HG03066 (cell line): Measurements from ENCODE around the gene EEF1A2.
"Not testable (repeated sequence)": the region's sequence is repeated elsewhere in the genome, so short reads cannot be mapped to it uniquely, and the experiment has no call there.

ENCODE experiments used
- ATAC-seq: cut with Tn5 transposase; IDR thresholded peaks from one replicate; pipeline ENCODE4 v1.9.1; 2021; ENCODE audit warnings: low read depth; ENCODE audit not compliant: unreplicated experiment

Gene EEF1A2

DNA sequence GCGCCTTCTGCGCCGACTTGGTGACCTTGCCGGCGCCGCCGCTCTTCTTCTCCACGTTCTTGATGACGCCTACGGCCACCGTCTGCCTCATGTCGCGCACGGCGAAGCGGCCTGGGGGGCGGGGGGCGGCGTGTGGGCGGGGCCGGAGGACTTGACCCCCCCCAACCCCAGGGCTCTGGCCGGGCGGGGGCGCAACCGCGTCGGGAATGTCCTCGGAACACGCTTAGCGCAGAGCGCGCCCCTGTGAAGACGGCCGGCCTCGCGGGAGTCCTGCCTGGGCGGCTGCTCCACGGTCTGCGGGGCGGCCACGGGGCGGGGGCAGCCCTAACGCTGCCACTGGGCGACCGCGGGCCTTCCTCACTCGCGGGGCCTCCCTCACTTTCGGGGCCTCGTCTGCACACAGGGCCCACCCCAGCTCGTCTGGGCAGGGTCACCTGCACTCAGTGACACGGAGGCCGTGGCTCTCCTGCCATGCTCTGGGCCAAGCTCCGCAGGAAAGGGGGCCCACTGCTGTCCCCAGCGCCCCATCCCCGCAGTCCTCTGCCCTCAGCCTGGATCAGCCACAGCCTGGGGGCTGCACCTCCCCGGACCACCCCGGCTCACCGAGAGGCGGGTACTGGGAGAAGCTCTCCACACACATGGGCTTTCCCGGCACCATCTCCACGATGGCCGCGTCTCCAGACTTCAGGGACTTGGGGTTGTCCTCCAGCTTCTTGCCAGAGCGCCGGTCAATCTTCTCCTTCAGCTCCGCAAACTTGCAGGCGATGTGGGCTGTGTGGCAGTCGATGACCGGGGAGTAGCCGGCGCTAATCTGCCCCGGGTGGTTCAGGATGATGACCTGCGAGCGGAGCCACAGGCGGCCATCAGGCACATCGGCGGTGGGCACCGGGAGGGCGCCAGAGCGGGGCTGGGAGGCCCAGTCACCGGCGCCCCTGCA, 10.3 kb downstream of the EEF1A2 start:
- no peak for ATAC-seq

DNA sequence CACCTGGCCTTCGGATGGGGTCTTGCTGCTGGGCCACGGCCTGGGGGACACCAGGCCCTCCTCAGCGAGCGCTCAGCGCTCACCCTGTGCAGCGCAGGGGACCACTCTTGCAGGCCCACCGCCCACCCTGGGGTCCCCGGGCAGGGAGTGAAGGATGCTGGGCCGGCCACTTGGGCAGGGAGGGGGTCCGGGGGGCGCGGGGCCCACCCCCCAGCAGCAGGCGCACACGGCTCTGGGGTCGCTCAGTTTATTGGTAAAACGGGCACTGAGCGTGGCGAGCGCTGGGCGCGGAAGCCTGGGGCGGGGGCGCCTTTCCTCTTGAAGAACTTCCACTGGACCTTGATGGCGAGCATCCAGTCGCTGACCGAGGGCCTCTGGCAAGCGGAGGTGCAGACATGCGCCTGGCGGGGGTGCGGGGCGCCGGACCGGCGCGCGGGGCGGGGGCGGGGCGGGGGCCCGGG, 11.1 kb downstream of the EEF1A2 start:
- no peak for ATAC-seq

DNA sequence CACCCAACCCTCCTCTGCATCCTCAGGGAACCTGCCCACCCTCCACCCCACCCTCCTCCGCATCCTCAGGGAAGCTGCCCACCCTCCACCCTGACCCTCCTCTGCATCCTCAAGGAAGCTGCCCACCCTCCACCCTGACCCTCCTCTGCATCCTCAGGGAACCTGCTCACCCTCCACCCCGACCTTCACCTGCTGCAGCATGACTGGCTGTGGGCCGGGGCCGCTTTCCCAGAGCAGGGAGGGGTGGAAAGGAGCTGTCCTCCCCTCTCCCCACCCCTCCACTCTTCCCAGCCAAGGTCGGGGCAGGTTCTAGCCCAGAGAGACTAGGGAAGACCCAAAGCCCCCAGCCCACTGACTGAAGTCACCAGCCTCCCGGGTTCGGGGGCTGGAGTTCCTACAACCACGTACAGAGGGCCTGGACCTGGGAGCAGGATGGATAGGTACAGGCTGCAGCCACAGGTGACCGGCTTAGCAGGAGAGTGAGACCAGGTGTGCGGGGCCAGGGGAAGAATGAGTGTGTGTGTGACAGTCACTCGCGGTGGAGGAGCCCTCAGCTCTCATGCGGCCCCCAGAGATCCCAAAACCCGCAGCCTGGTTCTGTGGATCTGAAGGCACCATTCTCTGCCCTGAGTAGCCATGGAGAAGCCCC, 11.6 kb downstream of the EEF1A2 start:
- no peak for ATAC-seq

DNA sequence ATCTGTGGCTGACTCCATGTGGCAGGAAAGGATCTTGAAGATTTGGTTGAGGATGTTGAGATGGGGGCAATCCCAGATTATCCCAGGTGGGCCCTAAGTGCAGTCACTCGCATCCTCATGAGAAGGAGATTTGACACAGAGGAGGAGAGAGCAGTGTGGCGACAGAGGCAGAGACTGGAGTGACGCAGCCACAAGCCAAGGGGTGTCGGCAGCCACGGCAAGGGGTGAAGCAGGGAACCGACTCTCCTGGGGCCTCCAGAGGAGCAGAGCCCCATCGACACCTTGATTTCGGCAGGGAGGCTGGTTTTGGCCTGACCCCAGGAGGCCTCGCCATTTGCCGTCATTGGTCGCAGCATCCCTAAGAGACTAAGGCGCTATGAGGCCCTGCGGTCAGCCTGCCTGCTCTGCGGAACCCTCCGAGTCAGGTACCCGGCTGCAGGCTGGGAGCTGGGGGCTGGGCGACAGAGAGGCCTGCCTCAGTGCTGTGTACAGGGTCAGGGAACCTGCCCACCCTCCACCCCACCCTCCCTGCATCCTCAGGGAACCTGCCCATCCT, 12.5 kb downstream of the EEF1A2 start:
- no peak for ATAC-seq

DNA sequence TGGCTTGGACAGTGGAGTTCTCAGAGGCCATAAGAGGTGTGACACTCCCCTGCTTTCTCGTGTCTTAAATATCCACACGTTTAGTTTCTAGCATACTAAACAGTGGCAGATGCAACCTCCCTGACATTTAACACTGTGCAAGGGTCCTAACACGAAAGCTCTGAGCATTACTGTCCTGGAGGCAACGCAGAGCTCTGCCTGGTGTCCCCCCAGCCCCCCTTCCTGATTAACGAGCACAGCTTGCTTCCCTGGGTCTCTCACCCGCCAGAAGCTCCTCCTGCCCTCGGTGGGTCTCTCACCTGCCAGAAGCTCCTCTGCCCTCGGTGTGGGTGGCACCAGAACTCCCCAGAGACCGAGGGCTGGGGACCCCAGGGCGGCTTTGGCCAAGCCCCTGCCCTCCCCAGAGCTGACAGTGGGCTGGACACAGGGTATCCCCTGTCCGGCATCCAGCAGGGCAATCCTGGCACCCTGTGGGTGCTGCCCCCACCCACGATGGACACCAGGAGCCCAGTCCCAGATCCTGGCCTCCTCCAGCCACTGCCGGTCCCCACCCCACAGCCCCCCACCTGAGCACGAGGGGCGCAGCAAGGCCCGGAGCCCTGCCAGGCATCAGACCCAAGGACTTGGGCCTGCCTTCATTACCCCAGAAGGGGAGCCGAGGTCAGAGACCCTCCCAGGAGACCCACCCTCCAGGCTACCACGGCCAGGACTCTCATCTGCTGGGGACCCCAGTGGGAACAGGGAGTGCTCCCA, 14.1 kb downstream of the EEF1A2 start:
- ATAC-seq: no peak

DNA sequence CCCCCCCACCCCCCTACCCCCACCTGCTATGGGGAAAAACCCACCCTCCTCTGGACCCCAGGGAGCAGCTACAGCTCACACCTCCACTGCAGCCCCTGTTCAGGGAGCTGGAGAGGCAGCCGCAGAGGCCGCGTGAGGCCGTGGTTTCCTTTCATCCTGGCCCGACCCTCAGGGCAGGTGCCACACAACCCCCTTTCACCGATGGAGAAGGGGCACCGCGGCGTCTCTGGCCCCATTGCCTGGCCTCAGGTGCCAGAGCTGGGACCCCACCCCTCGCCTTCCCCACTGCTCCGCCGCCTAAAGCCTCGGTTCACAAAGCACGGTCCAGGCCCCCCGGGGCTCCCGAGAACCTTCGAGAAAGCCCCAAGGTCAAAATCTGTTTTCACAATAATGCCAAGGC, 14.6 kb downstream of the EEF1A2 start:
- ATAC-seq: no peak

DNA sequence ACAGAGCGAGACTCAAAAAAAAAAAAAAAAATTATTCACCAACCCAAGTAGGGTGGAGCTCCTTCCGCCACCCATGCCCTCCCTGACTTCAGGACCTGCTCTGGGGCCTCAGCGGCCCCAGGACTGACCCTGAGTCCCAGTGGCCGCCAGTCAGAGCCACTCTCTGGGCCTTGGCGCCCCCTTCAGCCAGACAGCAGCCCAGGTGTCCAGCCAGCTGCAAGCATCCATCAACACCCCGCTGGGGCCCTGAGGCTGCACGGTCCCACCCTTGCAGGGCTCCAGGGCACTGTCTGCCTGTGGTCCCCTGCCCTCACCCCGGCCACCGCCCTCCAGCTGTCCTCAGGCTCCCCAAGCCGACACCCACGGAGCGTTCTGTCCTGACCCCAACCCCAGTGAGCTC, 15.0 kb downstream of the EEF1A2 start:
- no peak for ATAC-seq

GRCh38 chr20:63482021-63482587, 16.8 kb downstream of the EEF1A2 start:
- no peak for ATAC-seq

GRCh38 chr20:63481503-63481902, 17.4 kb downstream of the EEF1A2 start:
- ATAC-seq: no peak

DNA sequence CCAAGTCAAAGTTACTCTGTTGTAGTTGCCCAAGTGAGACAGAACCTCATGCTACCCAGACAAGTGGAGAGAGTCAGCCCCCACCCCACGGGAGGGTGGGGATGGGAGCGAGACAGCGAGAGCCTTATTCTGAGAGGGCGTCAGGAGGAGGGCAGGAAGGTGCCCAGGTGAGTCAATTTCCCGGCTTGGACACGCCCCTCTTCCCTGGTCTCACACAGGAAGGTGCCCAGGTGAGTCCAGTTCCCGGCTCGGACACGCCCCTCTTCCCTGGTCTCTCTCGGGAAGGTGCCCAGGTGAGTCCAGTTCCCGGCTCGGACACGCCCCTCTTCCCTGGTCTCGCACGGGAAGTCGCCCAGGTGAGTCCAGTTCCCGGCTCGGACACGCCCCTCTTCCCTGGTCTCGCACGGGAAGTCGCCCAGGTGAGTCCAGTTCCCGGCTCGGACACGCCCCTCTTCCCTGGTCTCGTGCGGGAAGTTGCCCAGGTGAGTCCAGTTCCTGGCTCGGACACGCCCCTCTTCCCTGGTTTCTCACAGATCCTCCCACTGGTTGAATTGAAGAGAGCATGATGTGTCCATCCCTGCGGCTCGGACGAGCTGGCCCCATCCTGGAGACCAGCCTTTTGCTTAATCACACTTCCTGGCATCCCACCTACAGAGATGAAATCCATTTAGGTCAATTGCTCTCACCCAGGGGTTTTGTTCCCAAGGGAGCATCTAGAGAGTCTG, 19.0 kb downstream of the EEF1A2 start:
- not testable (repeated sequence) for ATAC-seq

GRCh38 chr20:63478346-63479302, 20.3 kb downstream of the EEF1A2 start:
- ATAC-seq: no peak

GRCh38 chr20:63477944-63478343, 20.9 kb downstream of the EEF1A2 start:
- no peak for ATAC-seq

DNA sequence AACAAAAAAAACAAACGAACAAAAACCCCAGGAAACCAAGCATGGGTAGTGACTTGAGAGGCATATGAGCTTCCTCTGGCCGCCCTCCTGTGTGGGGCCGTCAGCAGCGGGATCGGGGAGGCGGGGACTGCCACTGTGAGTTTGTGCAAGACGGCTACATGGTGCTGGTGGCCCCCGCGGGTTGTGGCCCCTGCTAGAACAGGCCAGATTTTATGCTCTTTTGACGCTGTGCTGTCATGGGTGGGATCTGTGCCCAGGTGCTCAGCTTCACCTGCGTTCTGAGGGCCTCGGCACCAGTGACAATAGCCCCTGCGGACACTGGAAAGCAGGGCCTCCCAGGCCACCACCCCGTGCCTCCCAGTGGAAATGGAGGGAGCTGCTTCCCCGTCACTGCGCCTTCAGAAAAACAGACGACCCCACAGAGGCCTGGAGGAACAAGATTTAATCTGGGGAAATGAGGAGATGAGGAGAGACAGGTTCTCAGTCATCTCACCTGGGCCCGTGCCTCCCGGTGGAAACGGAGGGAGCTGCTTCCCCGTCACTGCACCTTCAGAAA, 21.7 kb downstream of the EEF1A2 start:
- ATAC-seq: no peak

DNA sequence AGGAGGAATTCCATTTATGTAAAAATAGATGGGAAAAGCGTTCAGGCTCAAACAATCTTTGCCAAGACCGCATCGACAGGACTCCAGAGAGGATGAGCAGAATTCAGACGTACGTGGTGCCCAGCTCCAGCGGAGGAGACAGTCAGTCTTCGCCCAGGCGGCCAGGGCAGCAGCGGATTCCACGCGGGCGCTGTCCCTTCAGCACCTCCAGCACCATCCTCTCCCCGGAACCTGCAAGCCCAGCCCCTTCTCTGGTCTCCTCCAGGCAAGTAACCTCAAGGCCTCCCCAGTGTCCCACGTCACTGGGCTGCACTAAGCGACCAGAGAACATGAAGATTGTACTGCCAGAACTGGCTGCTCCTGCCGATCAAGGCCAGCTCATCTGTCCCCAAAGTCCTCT, 23.7 kb downstream of the EEF1A2 start:
- no peak for ATAC-seq

DNA sequence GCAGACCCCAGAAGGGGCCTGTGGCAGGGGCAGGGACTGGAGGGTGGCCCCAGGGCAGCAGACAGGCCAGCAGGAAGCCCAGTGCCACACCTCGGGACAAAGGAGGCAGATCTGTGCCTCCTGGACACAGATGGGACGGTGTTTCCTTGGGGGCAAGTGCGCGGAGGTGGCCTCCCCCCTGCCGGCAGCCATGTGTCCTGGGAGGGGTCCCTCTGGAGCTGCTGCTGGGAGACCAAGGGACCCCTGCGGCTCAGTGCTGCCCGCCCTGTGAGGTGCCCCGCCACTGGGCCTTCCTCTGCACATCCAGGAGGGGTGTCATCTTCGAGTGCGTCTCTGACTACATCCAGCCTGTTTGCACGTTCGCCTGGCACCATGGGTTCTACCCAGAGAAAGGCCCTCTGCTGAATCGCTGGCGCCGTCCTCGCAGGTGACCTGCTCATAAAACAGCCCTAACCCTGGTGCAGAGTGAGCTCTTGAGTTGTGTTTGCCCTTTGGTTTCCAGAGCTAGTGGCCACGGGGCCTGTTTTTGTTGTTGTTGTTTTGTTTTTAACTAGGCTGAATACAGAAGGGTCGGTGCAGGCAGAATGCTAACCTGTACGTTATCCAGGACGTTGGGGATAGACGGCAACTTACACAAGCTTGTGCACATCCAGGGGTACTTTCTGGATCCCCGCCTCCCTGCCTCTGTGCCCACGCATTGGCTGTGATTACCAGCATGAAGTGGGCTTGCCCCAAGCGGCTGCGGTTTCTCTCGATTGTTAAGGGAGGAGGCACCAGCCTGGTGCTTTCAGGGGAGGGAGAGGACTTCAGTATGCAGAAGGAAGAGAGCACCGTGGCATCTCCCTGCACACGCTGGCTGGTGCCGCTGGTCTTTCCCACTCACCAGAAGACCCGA, 25.1 kb downstream of the EEF1A2 start:
- ATAC-seq: no peak

GRCh38 chr20:63472862-63473390, 26.0 kb downstream of the EEF1A2 start:
- no peak for ATAC-seq
